ENCODE data around the gene RNF183.

Gene RNF183

DNA sequence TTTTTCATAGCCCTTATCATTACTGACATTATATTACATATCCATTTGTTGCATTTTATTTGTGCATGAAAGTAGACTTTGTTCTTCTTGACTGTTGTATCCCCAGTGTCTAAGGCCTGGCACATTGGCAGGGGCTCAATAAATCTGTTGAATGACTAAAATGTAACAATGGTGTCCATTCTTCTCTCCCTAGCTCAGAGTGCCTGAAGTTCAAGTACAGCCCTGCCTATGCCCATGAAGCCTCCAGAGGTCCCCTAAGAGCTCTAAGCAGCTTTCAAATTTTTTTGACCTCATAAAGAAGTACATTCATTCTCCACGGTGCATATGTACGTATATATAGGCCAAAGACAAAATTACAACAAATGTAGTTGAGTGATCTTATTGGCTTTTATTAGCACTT is 42.0 kb upstream of the RNF183 start:
- no peaks in the 10 kb centered on the region for H3K9me2 ChIP-seq (replicated peaks; ENCODE audit: control insufficient read depth, low read length)
- no peaks in the 10 kb centered on the region for H3K36me3 ChIP-seq (ENCODE audit: control insufficient read depth, low read length)
- no peaks in the 10 kb centered on the region for H4K20me1 ChIP-seq (ENCODE audit: control insufficient read depth, insufficient read depth, low read depth, low read length)
- TF ChIP-seq EZH2phosphoT487 (IDR thresholded peaks at IDR 0.05; ENCODE audit: borderline replicate concordance, low read length), result no peak
- TF ChIP-seq, protein P1, sequence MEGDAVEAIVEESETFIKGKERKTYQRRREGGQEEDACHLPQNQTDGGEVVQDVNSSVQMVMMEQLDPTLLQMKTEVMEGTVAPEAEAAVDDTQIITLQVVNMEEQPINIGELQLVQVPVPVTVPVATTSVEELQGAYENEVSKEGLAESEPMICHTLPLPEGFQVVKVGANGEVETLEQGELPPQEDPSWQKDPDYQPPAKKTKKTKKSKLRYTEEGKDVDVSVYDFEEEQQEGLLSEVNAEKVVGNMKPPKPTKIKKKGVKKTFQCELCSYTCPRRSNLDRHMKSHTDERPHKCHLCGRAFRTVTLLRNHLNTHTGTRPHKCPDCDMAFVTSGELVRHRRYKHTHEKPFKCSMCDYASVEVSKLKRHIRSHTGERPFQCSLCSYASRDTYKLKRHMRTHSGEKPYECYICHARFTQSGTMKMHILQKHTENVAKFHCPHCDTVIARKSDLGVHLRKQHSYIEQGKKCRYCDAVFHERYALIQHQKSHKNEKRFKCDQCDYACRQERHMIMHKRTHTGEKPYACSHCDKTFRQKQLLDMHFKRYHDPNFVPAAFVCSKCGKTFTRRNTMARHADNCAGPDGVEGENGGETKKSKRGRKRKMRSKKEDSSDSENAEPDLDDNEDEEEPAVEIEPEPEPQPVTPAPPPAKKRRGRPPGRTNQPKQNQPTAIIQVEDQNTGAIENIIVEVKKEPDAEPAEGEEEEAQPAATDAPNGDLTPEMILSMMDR (IDR thresholded peaks at IDR 0.05; ENCODE audit: low read depth, low read length, poor library complexity, severe bottlenecking), result no peak
- peaks cover 21% of the 10 kb centered on the region for H3K27me3 ChIP-seq (ENCODE audit: control insufficient read depth, low read length)
- peaks cover 22% of the 10 kb centered on the region for H3K4me1 ChIP-seq (ENCODE audit: control insufficient read depth, low read length)
- H3F3A ChIP-seq (ENCODE audit: control insufficient read depth, insufficient read depth), result peaks cover 2% of the 10 kb centered on the region; the same call in 1 of the 2 replicates
- H3K4me2 ChIP-seq (ENCODE audit: low read length), result no peak overlapping the region
- no peak overlapping the region for H3K27ac ChIP-seq (ENCODE audit: low read depth, low read length)
- no peaks in the 10 kb centered on the region for H3K79me2 ChIP-seq (ENCODE audit: control insufficient read depth, low read length)
- no peak overlapping the region for H3K4me3 ChIP-seq (ENCODE audit: low read length)
- no peaks in the 10 kb centered on the region for H3K9me3 ChIP-seq (ENCODE audit: control insufficient read depth, insufficient read depth, low read length)

DNA sequence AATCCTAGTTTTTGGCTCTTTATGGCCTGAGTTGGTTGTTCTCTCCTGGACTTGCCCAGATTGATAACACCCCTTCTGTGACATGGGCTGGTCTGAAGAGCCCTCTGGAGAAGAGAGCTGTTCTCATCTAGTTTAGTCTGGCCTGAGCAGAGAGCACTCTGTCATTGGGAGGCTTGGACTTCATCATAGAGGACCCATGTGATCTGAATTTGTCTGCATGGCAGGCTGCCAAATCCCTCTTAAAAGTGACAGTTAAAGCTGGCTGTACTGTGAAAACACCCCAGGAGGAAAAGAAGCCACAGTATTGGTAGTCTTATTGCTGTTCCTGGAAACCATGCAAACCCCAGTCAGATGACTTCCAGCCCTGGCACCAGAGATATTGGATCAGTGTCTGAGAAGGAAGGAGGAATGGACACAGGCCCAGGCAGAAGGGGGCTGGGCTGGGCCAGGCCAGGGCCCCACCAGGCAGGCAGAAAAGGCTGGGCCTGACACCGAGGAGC is 40.6 kb upstream of the RNF183 start:
- Histone ChIP-seq H4K20me1 (ENCODE audit: control insufficient read depth, insufficient read depth, low read depth, low read length) (no peaks in the 10 kb centered on the region), H3K27me3 (ENCODE audit: control insufficient read depth, low read length) (peaks cover 9% of the 10 kb centered on the region), H3K4me3 (ENCODE audit: low read length) (no peak overlapping the region), H3K9me3 (ENCODE audit: control insufficient read depth, insufficient read depth, low read length) (no peaks in the 10 kb centered on the region), H3K27ac (ENCODE audit: low read depth, low read length) (no peak overlapping the region), H3K9me2 (replicated peaks; ENCODE audit: control insufficient read depth, low read length) (no peaks in the 10 kb centered on the region), H3K36me3 (ENCODE audit: control insufficient read depth, low read length) (no peaks in the 10 kb centered on the region), H3K4me1 (ENCODE audit: control insufficient read depth, low read length) (peaks cover 21% of the 10 kb centered on the region), H3K4me2 (ENCODE audit: low read length) (no peak overlapping the region), H3F3A (ENCODE audit: control insufficient read depth, insufficient read depth) (peaks cover 2% of the 10 kb centered on the region; the same call in 1 of the 2 replicates), H3K79me2 (ENCODE audit: control insufficient read depth, low read length) (no peaks in the 10 kb centered on the region)
- TF ChIP-seq, protein P1 (IDR thresholded peaks at IDR 0.05; ENCODE audit: low read depth, low read length, poor library complexity, severe bottlenecking), result no peak
- no peak for TF ChIP-seq EZH2phosphoT487 (IDR thresholded peaks at IDR 0.05; ENCODE audit: borderline replicate concordance, low read length)

DNA sequence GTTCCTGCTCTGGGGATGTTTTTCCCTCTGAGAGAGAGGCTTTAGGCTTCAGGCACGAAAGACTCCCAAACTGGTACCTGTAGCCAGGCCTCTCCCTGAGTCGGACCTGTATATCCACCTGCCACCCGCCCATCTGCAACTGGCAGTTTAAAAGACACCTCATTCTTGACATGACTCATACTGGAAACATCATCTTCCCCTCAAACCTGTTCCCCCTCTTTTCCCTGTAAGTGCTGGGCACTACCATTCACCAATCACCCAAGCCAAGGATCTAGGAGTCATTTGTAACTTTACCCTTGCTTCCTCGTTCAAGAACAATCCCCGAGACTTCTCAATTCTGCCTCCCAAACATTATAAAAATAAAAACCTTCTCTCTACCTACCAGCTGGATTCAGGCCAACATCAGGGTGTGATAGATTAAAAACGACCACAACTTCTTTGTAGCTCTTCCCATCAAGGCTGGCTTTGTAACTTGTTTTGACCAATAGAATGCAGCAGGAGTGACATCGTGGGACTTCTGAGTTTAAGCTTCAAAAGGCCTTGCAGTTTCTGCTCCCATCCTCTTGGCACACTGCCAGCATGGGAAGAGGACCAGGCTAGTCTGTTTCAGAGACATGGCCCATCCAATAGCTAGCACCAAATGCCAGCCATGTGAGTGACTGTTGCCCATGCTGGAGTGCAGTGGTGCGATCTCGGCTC is 38.7 kb upstream of the RNF183 start:
- H3F3A ChIP-seq (ENCODE audit: control insufficient read depth, insufficient read depth), result peaks cover 1% of the 10 kb centered on the region; the same call in 1 of the 2 replicates
- no peaks in the 10 kb centered on the region for H3K36me3 ChIP-seq (ENCODE audit: control insufficient read depth, low read length)
- H3K4me2 ChIP-seq (ENCODE audit: low read length), result no peak overlapping the region
- H3K4me1 ChIP-seq (ENCODE audit: control insufficient read depth, low read length), result peaks cover 21% of the 10 kb centered on the region
- no peaks in the 10 kb centered on the region for H3K79me2 ChIP-seq (ENCODE audit: control insufficient read depth, low read length)
- no peaks in the 10 kb centered on the region for H3K9me2 ChIP-seq (replicated peaks; ENCODE audit: control insufficient read depth, low read length)
- TF ChIP-seq EZH2phosphoT487 (IDR thresholded peaks at IDR 0.05; ENCODE audit: borderline replicate concordance, low read length), result no peak
- TF ChIP-seq, protein P1 (IDR thresholded peaks at IDR 0.05; ENCODE audit: low read depth, low read length, poor library complexity, severe bottlenecking), result no peak
- H3K27ac ChIP-seq (ENCODE audit: low read depth, low read length), result no peak overlapping the region
- H3K27me3 ChIP-seq (ENCODE audit: control insufficient read depth, low read length), result no peaks in the 10 kb centered on the region
- no peaks in the 10 kb centered on the region for H3K9me3 ChIP-seq (ENCODE audit: control insufficient read depth, insufficient read depth, low read length)
- H4K20me1 ChIP-seq (ENCODE audit: control insufficient read depth, insufficient read depth, low read depth, low read length), result no peaks in the 10 kb centered on the region
- no peak overlapping the region for H3K4me3 ChIP-seq (ENCODE audit: low read length)

All from DOHH2 (cell line).